ENCODE results near the gene LGR5.
A peak's percentile ranks its signal among the peaks of the same experiment; 100 is the strongest.

Gene LGR5, protein sequence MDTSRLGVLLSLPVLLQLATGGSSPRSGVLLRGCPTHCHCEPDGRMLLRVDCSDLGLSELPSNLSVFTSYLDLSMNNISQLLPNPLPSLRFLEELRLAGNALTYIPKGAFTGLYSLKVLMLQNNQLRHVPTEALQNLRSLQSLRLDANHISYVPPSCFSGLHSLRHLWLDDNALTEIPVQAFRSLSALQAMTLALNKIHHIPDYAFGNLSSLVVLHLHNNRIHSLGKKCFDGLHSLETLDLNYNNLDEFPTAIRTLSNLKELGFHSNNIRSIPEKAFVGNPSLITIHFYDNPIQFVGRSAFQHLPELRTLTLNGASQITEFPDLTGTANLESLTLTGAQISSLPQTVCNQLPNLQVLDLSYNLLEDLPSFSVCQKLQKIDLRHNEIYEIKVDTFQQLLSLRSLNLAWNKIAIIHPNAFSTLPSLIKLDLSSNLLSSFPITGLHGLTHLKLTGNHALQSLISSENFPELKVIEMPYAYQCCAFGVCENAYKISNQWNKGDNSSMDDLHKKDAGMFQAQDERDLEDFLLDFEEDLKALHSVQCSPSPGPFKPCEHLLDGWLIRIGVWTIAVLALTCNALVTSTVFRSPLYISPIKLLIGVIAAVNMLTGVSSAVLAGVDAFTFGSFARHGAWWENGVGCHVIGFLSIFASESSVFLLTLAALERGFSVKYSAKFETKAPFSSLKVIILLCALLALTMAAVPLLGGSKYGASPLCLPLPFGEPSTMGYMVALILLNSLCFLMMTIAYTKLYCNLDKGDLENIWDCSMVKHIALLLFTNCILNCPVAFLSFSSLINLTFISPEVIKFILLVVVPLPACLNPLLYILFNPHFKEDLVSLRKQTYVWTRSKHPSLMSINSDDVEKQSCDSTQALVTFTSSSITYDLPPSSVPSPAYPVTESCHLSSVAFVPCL

DNA sequence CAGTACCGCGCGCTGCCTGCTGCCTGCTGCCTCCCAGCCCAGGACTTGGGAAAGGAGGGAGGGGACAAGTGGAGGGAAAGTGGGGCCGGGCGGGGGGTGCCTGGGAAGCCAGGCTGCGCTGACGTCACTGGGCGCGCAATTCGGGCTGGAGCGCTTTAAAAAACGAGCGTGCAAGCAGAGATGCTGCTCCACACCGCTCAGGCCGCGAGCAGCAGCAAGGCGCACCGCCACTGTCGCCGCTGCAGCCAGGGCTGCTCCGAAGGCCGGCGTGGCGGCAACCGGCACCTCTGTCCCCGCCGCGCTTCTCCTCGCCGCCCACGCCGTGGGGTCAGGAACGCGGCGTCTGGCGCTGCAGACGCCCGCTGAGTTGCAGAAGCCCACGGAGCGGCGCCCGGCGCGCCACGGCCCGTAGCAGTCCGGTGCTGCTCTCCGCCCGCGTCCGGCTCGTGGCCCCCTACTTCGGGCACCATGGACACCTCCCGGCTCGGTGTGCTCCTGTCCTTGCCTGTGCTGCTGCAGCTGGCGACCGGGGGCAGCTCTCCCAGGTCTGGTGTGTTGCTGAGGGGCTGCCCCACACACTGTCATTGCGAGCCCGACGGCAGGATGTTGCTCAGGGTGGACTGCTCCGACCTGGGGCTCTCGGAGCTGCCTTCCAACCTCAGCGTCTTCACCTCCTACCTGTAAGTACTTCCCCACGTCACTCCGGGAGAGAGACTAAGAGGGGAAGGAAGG lies at the start of gene LGR5:
TSS of gene LGR5 (plus strand) at position 186 of the 732 bp plus-strand sequence. CDS start at position 469, 283 bp downstream.
- peak; percentile 36 for DNase-seq (ENCODE audit: low spot score)

DNA sequence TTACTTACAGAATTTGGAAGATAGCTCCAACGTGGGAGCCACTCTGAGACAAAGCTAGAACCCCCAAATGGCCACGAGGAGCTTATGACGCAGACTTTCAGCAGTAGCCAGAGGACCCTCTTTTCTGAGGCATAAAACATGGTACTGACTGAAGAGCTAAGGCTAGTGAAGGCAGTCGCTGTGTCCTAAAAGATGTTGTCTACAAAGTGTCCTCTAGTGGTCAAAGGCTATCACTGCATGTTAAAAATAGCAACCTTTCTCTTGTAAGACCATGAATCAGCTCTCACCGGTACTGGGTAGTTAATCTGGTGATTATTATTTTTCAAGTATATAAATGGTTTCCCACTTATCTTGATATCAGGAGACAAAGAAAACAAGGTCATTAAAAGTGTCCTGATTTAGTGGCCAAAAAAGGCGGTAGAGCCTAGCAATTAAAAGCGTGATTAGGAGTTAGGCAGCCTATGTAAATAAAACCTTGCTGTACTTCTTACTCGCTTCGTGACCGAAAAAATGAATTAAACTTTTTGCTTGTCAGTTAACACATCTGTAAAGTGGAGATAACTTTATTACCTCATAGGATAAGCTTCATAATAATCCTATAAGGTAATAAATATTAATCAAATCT lies 47.0 kb upstream of the LGR5 start:
- DNase-seq (ENCODE audit: low spot score) = peak; percentile 72

- DNase-seq (ENCODE audit: low spot score) = no peak
Measured at GRCh38 chr12:71393625-71394024, 46.0 kb upstream of the LGR5 start.

GRCh38 chr12:71397433-71397954 lies 42.1 kb upstream of the LGR5 start:
- DNase-seq (ENCODE audit: low spot score) = peak; percentile 10

- no peak for DNase-seq (ENCODE audit: low spot score)
Measured at GRCh38 chr12:71399197-71399596, 40.4 kb upstream of the LGR5 start.

- no peak for DNase-seq (ENCODE audit: low spot score)
Measured at GRCh38 chr12:71400481-71400880, 39.1 kb upstream of the LGR5 start.

DNA sequence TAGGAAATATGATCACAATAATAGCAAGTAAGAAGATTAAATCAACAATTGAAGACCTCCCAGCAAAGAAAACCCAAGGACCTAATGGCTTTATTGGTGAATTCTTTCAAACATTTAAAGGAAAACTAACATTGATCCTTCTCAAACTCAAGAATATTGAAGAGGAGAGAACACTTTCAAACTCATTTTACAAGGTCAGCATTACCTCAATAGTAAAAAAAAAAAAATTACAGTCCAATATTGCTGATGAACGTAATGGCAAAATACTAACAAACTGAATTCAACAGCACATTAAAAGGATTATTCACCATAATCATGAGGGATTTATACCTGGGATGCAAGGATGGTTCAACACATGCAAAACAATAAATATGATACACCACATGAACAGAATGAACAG lies 33.7 kb upstream of the LGR5 start:
- DNase-seq (ENCODE audit: low spot score) = no peak

GRCh38 chr12:71407732-71408131 lies 31.9 kb upstream of the LGR5 start:
- no peak for DNase-seq (ENCODE audit: low spot score)

GRCh38 chr12:71410844-71411243 lies 28.8 kb upstream of the LGR5 start:
- no peak for DNase-seq (ENCODE audit: low spot score)

GRCh38 chr12:71411635-71412034 lies 28.0 kb upstream of the LGR5 start:
- no peak for DNase-seq (ENCODE audit: low spot score)

DNA sequence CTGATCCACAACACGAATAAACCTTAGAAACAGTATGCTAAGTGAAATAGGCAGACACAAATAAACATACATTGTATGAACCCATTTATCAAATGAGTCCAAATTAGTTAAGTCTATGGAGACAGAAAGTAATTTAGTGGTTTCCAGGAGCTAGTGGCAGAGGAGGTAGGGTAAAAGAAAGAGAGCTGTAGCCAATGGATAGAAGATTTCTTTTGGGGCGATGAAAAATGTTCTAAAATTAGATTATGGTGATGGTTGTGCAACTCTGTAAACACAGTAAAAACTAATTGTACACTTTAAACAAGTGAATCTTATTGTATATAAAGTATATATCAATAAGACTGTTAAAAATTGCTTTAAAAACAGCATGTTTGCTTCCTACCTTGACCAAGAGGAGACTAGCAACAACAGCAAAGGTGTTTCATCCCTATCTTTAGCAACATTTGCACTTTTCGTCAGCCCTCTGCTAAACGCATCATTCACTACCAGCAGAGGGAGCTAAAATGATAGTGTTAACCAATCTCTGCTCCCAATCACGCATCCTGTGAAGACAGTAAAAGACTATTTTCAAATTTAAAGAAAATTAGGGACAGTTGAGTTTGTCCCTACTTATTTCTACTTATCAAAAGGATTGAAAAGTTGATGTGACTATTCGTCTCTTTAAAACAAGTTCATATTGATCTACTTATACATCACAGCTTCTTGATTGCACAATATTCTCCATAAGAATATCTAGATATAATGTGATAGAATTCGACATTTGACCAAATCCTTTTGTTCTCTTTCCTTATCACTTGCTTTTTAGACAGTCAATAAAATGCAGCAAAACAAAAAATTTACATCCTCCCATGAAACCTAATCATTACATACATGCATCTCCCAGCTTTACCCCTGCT lies 24.0 kb upstream of the LGR5 start:
- peak; percentile 67 for DNase-seq (ENCODE audit: low spot score)

GRCh38 chr12:71417181-71417580 lies 22.4 kb upstream of the LGR5 start:
- DNase-seq (ENCODE audit: low spot score) = no peak

DNA sequence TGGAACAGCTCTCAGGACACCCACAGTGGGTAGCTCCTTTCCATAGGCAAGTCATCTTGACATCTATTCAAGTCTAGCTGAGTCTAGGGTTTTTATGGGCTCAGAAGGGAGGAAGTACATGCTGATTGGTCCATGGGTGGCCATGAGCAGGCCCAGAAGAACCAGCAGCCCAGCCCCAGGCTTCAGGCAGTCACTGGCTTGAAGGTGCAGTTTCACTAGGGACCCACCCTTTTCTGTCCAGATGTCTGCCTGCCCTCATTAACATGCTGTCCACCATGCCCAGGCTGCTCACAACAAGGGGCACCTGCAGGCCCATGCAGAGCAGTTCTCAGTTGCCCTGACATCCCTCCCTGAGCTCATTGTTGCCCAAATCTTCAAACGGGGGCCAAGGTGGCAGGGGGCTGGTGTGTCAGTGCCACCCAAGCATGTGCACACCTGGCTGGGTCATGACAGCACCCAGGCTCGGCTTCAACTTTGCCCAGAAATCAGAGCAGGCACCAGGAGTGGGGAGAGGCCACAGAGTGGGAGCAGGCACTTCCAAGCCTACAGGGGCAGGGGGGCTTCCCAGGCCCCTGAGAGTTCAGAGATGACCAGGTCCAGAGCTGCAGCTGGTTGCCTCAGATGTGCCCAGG lies 18.7 kb upstream of the LGR5 start:
- DNase-seq (ENCODE audit: low spot score) = no peak

DNA sequence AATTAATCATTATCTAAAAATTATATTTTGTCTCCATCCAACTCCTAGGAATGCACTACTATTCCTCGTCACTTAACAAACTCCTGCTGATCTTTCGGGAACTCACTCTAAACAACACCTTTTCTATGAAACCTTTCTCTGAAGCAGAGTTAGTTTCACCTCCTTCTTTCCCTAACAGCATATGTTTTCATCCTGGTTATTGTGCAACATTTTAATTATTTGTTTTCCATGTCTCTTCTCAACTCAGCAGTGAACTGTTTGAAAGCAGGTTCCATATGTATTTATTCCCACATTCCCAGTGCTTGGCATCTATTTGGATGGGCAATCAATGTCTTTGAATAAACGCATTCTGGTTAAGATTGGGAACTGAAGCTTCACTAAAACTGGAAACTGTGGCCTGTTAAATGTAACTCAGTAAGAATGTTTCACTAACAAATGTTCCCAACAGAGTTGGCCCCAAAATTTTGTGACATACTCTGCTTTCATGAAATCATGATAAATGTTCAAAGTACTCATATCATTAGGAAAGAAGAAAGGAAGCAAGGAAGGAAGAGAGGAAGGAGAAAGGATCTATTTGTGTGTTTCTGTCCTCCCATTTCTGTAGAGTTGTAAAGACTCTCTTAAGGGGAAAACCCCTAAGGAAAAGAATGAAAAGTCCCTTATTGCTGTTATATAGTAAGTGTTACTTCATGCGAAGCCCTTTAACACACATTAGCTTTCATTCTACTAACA lies 13.9 kb upstream of the LGR5 start:
- DNase-seq (ENCODE audit: low spot score) = no peak

DNA sequence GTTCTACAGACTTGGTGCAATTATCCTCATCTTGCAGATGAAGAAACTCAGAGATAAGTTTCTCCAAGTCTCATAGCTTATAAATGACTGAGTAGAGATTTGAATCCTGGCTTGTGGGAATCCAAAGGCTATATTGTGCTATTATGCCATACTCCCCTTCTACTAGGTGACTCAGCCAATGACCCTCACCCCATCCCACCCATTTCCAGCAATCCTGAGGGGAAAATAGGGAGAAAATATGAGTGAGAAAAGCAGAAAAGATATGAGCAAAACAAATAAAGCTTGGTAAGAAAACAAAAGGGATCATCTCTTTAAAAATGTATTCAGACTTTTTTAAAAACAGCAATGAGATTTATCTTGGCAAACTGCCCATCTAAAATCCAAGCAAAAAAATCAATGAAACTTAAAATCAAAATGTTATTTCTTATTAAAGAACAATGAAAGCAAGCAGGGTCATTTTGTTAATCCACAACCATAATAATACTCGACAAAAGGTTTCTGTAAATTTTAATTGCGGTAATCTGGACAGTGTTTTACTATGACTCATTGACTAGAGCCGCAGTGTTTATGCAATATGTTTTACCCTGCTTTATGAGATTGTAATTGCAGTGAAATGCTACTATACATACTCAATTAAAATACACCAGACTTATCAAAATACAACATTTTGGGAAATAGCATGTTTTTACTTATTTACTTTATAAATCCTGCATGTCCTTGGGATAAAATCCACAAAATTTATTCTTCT lies 13.1 kb upstream of the LGR5 start:
- DNase-seq (ENCODE audit: low spot score) = peak; percentile 10

- peak; percentile 8 for DNase-seq (ENCODE audit: low spot score)
Measured at GRCh38 chr12:71430756-71431155, 8.8 kb upstream of the LGR5 start.

GRCh38 chr12:71431991-71432390 lies 7.6 kb upstream of the LGR5 start:
- no peak for DNase-seq (ENCODE audit: low spot score)

DNA sequence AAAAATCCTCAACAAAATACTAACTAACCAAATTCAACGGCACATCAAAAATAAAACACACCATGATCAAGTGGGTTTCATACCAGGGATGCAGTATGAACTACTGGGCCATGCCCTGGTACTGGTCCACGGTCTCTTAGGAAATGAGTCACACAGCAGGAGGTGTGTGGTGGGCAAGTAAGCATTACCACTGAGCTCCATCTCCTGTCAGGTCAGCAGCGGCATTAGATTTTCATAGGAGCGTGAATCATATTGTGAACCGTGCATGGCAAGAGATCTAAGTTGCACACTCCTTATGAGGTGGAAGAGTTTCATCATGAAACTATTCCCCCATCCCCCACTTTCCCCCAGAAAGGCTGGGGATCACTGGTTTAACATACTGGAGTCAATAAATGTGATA lies 6.7 kb upstream of the LGR5 start:
- DNase-seq (ENCODE audit: low spot score) = no peak

DNA sequence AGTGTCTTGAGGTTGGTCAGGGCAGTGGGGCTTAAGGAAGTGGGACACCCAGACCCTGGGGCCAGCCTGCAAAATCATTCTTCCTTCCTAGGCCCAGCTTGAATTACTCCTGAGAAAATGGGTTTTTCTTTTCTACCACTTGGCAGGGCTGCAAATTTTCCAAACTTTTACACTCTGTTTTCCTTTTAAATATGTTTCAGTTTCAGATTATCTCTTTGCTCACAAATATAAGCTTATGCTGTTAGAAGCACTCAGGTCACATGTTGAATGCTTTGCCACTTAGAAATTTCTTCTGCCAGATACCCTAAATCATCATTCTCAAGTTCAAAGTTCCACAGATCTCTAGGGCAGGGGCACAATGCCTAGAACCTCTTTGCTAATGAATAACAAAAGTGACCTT lies 2.9 kb upstream of the LGR5 start:
- DNase-seq (ENCODE audit: low spot score) = no peak
